Measurements from ENCODE around the gene NKAIN1. TPM values are rescaled to one million over a fixed set of nuclear protein-coding genes. Genes with fewer than 3 reads are reported as not detected.
"Not testable (repeated sequence)": the region's sequence is repeated elsewhere in the genome, so short reads cannot be mapped to it uniquely, and the experiment has no call there.

The NKAIN1 gene
- total and polyA plus RNA-seq, 4 experiments from 2014 or later: not detected

- Histone ChIP-seq H3K36me3 (ENCODE audit: insufficient read depth, low read length) (peaks cover 46% of the 10 kb centered on the region), H3K27ac (ENCODE audit: low read depth, low read length) (no peak overlapping the region), H3K4me1 (ENCODE audit: insufficient read depth, low read length) (no peaks in the 10 kb centered on the region), H3K4me3 (ENCODE audit: low read length in 2 of 2) (no peak overlapping the region), H3K9me3 (ENCODE audit: control insufficient read depth in 1 of 2, low read length in 2 of 2) (no peaks in the 10 kb centered on the region), H3K27me3 (ENCODE audit: insufficient read depth, low read length) (no peaks in the 10 kb centered on the region)
- intact Hi-C loops (cut with micrococcal nuclease): no loop called here
- Mint-ChIP-seq H3K27me3 (no peaks in the 10 kb centered on the region), H3K4me1 (no peaks in the 10 kb centered on the region), H3K9me3 (no peaks in the 10 kb centered on the region), H3K4me3 (no peak overlapping the region), H3K27ac (peak overlapping the region in 2 of 7 donors; percentile 42 to 75), H3K36me3 (peaks cover 67 to 80% of the 10 kb centered on the region in 2 donors)
- DNase-seq: no peak
- ChIA-PET POLR2A (ENCODE audit: partially characterized antibody) (no interaction called here), CTCF (ENCODE audit: partially characterized antibody) (interaction anchor here (1.1 to 1.3 kb wide), 2 partner anchors 129 to 284 kb away, joined by 3 read pairs; no protein-coding TSS in a partner anchor)
These were observed 25.2 kb upstream of the NKAIN1 start for GRCh38 chr1:31264790-31265386.

DNA sequence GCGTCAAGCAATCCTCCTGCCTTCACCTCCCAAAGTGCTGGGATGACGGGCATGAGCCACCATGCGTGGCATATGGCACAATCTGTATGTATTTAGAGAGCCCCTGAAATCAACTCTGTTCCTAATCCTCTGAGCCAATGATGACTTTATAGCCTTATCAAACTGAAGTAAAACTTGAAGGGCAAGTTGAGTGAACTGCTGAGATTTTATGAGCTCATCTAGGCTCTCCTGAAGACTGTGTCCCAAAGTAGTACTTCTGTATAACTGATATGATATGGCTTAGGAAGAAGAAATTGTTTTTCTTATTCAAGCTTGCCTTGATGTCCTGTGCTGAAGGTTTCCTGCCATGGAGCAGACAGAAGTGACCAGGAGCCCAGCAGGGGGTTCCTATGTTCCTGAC lies 23.7 kb upstream of the NKAIN1 start:
- peaks cover 46% of the 10 kb centered on the region for H3K36me3 ChIP-seq (ENCODE audit: insufficient read depth, low read length)
- H3K4me1 Mint-ChIP-seq: no peaks in the 10 kb centered on the region
- no peaks in the 10 kb centered on the region for H3K27me3 ChIP-seq (ENCODE audit: insufficient read depth, low read length)
- no peak for DNase-seq
- H3K4me3 Mint-ChIP-seq: no peak overlapping the region
- H3K36me3 Mint-ChIP-seq: peaks cover 66 to 83% of the 10 kb centered on the region in 2 donors
- H3K27me3 Mint-ChIP-seq: no peaks in the 10 kb centered on the region
- no peaks in the 10 kb centered on the region for H3K9me3 ChIP-seq (ENCODE audit: control insufficient read depth in 1 of 2, low read length in 2 of 2)
- H3K27ac Mint-ChIP-seq: peak overlapping the region in 1 of 7 donors; percentile 36
- intact Hi-C loops (cut with micrococcal nuclease): no loop called here
- ChIA-PET CTCF (ENCODE audit: partially characterized antibody) (no interaction called here), POLR2A (ENCODE audit: partially characterized antibody) (interaction anchor here (1.4 kb wide), 1 partner anchor 33 kb away, joined by 3 read pairs; the partner anchor contains the start of genes SNRNP40 and ZCCHC17)
- no peak overlapping the region for H3K4me3 ChIP-seq (ENCODE audit: low read length in 2 of 2)
- no peak overlapping the region for H3K27ac ChIP-seq (ENCODE audit: low read depth, low read length)
- H3K9me3 Mint-ChIP-seq: no peaks in the 10 kb centered on the region
- H3K4me1 ChIP-seq (ENCODE audit: insufficient read depth, low read length): no peaks in the 10 kb centered on the region

DNA sequence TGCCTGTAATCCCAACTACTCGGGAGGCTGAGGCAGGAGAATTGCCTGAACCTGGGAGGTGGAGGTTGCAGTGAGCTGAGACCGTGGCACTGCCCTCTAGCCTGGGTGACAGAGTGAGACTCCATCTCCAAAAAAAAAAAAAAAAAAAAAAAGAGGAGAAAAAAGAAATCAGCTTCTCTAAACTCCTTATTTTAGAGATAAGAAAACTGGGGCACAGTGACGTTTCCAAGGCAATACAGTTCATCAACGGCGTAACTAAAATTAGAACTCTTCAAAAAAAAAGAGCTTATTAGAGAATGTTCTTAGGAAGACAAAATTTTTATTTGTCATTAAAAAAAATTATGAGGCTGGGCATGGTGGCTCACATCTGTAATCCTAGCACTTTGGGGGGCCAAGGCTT lies 22.7 kb upstream of the NKAIN1 start:
- H3K4me3 Mint-ChIP-seq; intact Hi-C loops (cut with micrococcal nuclease); H3K27me3 ChIP-seq (ENCODE audit: insufficient read depth, low read length); H3K9me3 ChIP-seq (ENCODE audit: control insufficient read depth in 1 of 2, low read length in 2 of 2); H3K27ac Mint-ChIP-seq; H3K27me3 Mint-ChIP-seq; POLR2A ChIA-PET (ENCODE audit: partially characterized antibody); DNase-seq; H3K9me3 Mint-ChIP-seq; H3K4me3 ChIP-seq (ENCODE audit: low read length in 2 of 2); H3K27ac ChIP-seq (ENCODE audit: low read depth, low read length); H3K4me1 ChIP-seq (ENCODE audit: insufficient read depth, low read length); H3K4me1 Mint-ChIP-seq: not testable (repeated sequence)
- CTCF ChIA-PET (ENCODE audit: partially characterized antibody): interaction anchor here (0.6 kb wide), 1 partner anchor 13 kb away, joined by 3 read pairs; no protein-coding TSS in a partner anchor
- peaks cover 43% of the 10 kb centered on the region for H3K36me3 ChIP-seq (ENCODE audit: insufficient read depth, low read length)
- peaks cover 65 to 85% of the 10 kb centered on the region in 2 donors for H3K36me3 Mint-ChIP-seq

DNA sequence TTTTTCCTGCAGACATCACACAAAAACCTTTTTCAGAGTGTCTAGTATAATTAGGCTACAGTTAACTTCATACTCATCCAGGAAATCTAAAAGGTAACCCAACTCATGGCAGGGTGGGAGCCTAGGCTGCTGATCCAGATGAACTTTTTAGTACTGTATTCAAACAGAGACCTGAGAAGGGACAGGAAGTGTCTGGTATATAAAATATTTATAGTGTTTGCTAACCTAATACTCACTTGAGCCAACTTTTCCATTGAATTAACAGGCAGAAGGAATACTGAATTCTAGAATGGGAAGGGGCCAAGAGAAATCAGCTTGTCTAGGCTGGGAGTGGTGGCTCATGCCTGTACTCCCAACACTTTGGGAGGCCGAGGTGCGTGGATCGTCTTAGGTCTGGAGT lies 22.2 kb upstream of the NKAIN1 start:
- Histone ChIP-seq H3K4me3 (ENCODE audit: low read length in 2 of 2) (no peak overlapping the region), H3K27me3 (ENCODE audit: insufficient read depth, low read length) (no peaks in the 10 kb centered on the region), H3K4me1 (ENCODE audit: insufficient read depth, low read length) (no peaks in the 10 kb centered on the region), H3K36me3 (ENCODE audit: insufficient read depth, low read length) (peaks cover 38% of the 10 kb centered on the region), H3K27ac (ENCODE audit: low read depth, low read length) (no peak overlapping the region), H3K9me3 (ENCODE audit: control insufficient read depth in 1 of 2, low read length in 2 of 2) (no peaks in the 10 kb centered on the region)
- CTCF ChIA-PET (ENCODE audit: partially characterized antibody): no interaction called here
- no peaks in the 10 kb centered on the region for H3K9me3 Mint-ChIP-seq
- peaks cover 62 to 84% of the 10 kb centered on the region in 2 donors for H3K36me3 Mint-ChIP-seq
- no peaks in the 10 kb centered on the region for H3K27me3 Mint-ChIP-seq
- no peak for DNase-seq
- no peaks in the 10 kb centered on the region for H3K4me1 Mint-ChIP-seq
- H3K4me3 Mint-ChIP-seq: no peak overlapping the region
- POLR2A ChIA-PET (ENCODE audit: partially characterized antibody): no interaction called here
- intact Hi-C loops (cut with micrococcal nuclease): no loop called here
- no peak overlapping the region for H3K27ac Mint-ChIP-seq

DNA sequence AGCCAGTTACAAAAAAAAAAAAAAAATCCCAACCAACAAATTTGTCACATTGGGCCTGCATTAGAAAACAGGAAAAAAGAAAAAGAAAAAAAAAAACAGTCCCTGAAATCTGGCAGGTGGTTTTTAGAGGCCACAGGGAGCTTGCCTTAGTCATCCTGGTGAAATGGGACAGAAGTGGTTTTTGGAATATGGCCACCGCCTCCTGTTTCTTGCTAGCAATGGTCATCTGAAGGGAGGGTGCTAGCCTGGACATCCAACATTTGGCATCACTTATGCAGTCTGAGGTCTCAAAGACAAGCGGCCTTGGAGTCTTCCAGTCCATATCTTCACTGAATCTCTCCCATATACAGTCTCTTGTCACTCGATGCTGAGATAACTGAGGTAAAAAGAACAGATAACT lies 20.1 kb upstream of the NKAIN1 start:
- Histone ChIP-seq H3K36me3 (ENCODE audit: insufficient read depth, low read length) (peaks cover 28% of the 10 kb centered on the region), H3K4me1 (ENCODE audit: insufficient read depth, low read length) (no peaks in the 10 kb centered on the region), H3K9me3 (ENCODE audit: control insufficient read depth in 1 of 2, low read length in 2 of 2) (no peaks in the 10 kb centered on the region), H3K4me3 (ENCODE audit: low read length in 2 of 2) (no peak overlapping the region), H3K27me3 (ENCODE audit: insufficient read depth, low read length) (no peaks in the 10 kb centered on the region), H3K27ac (ENCODE audit: low read depth, low read length) (no peak overlapping the region)
- Mint-ChIP-seq H3K4me1 (no peaks in the 10 kb centered on the region), H3K36me3 (peaks cover 43 to 65% of the 10 kb centered on the region in 2 donors), H3K27me3 (no peaks in the 10 kb centered on the region), H3K27ac (no peak overlapping the region), H3K4me3 (no peak overlapping the region), H3K9me3 (no peaks in the 10 kb centered on the region)
- CTCF ChIA-PET (ENCODE audit: partially characterized antibody): no interaction called here
- POLR2A ChIA-PET (ENCODE audit: partially characterized antibody): no interaction called here
- intact Hi-C loops (cut with micrococcal nuclease): no loop called here
- no peak for DNase-seq

- peaks cover 34 to 54% of the 10 kb centered on the region in 2 donors for H3K36me3 Mint-ChIP-seq
These were observed 18.9 kb upstream of the NKAIN1 start for GRCh38 chr1:31258581-31258980.

DNA sequence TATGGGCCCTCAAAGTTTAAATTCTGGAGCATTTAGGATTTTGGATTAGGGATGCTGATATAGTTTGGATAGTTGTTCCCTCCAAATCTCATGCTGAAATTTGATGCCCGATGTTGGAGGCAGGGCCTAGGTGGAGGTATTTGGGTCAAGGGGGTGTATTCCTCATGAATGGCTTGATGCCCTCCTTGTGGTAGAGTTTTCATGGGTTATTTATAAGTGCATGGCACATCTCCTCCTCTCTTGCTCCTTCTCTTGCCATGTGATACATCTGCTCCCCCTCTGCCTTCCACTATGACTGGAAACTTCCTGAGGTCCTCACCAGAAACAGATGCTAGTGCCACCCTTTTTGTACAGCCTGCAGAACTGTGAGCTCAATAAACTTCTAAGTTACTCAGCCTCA lies 17.5 kb upstream of the NKAIN1 start:
- H3K9me3 Mint-ChIP-seq: no peaks in the 10 kb centered on the region
- no peak overlapping the region for H3K4me3 Mint-ChIP-seq
- peaks cover 34 to 43% of the 10 kb centered on the region in 2 donors for H3K36me3 Mint-ChIP-seq
- ChIA-PET CTCF (ENCODE audit: partially characterized antibody) (no interaction called here), POLR2A (ENCODE audit: partially characterized antibody) (no interaction called here)
- Histone ChIP-seq H3K27me3 (ENCODE audit: insufficient read depth, low read length) (no peaks in the 10 kb centered on the region), H3K36me3 (ENCODE audit: insufficient read depth, low read length) (peaks cover 20% of the 10 kb centered on the region), H3K4me3 (ENCODE audit: low read length in 2 of 2) (no peak overlapping the region), H3K9me3 (ENCODE audit: control insufficient read depth in 1 of 2, low read length in 2 of 2) (no peaks in the 10 kb centered on the region), H3K27ac (ENCODE audit: low read depth, low read length) (no peak overlapping the region), H3K4me1 (ENCODE audit: insufficient read depth, low read length) (no peaks in the 10 kb centered on the region)
- H3K4me1 Mint-ChIP-seq: no peaks in the 10 kb centered on the region
- no peak overlapping the region for H3K27ac Mint-ChIP-seq
- intact Hi-C loops (cut with micrococcal nuclease): no loop called here
- DNase-seq: no peak
- H3K27me3 Mint-ChIP-seq: no peaks in the 10 kb centered on the region

More at GRCh38 chr1:31258581-31258980, 18.9 kb upstream of the NKAIN1 start:
- intact Hi-C loops (cut with micrococcal nuclease): no loop called here
- H3K9me3 ChIP-seq (ENCODE audit: control insufficient read depth in 1 of 2, low read length in 2 of 2): no peaks in the 10 kb centered on the region
- Mint-ChIP-seq H3K4me1 (no peaks in the 10 kb centered on the region), H3K4me3 (no peak overlapping the region), H3K27ac (no peak overlapping the region), H3K9me3 (no peaks in the 10 kb centered on the region), H3K27me3 (no peaks in the 10 kb centered on the region)
- H3K36me3 ChIP-seq (ENCODE audit: insufficient read depth, low read length): peaks cover 20% of the 10 kb centered on the region
- H3K27ac ChIP-seq (ENCODE audit: low read depth, low read length): no peak overlapping the region
- H3K4me1 ChIP-seq (ENCODE audit: insufficient read depth, low read length): no peaks in the 10 kb centered on the region
- DNase-seq: no peak
- CTCF ChIA-PET (ENCODE audit: partially characterized antibody): no interaction called here
- no peak overlapping the region for H3K4me3 ChIP-seq (ENCODE audit: low read length in 2 of 2)
- POLR2A ChIA-PET (ENCODE audit: partially characterized antibody): no interaction called here
- no peaks in the 10 kb centered on the region for H3K27me3 ChIP-seq (ENCODE audit: insufficient read depth, low read length)

All from CD4-positive, alpha-beta memory T cell (primary cell).